ENCODE measurements around the gene VILL.
"Not testable (repeated sequence)": the region's sequence is repeated elsewhere in the genome, so short reads cannot be mapped to it uniquely, and the experiment has no call there.

Gene VILL

GRCh38 chr3:38053813-38054498 lies 63.4 kb downstream of the VILL start:
- H3K4me1 Mint-ChIP-seq; H3K9me3 Mint-ChIP-seq; H3K27ac Mint-ChIP-seq; H3K27me3 Mint-ChIP-seq; H3K4me3 Mint-ChIP-seq; H3K36me3 Mint-ChIP-seq (ENCODE audit: low read depth); DNase-seq; ATAC-seq: not testable (repeated sequence)

- Mint-ChIP-seq H3K27me3 (no peaks in the 10 kb centered on the region), H3K4me1 (no peaks in the 10 kb centered on the region), H3K4me3 (no peak overlapping the region), H3K9me3 (no peaks in the 10 kb centered on the region), H3K27ac (no peak overlapping the region), H3K36me3 (ENCODE audit: low read depth) (no peaks in the 10 kb centered on the region)
- ATAC-seq (no peak), DNase-seq (no peak)
Measured at GRCh38 chr3:38054499-38055001, 64.0 kb downstream of the VILL start.
